COR-L47 (cell line): ENCODE results near the gene RUSF1.
A peak's percentile ranks its signal among the peaks of the same experiment; 100 is the strongest.

Experiments
- DNase-seq: peaks from one replicate; lab custom pipeline; 2025; lab: John Stamatoyannopoulos, UW

RUSF1 gene

DNA sequence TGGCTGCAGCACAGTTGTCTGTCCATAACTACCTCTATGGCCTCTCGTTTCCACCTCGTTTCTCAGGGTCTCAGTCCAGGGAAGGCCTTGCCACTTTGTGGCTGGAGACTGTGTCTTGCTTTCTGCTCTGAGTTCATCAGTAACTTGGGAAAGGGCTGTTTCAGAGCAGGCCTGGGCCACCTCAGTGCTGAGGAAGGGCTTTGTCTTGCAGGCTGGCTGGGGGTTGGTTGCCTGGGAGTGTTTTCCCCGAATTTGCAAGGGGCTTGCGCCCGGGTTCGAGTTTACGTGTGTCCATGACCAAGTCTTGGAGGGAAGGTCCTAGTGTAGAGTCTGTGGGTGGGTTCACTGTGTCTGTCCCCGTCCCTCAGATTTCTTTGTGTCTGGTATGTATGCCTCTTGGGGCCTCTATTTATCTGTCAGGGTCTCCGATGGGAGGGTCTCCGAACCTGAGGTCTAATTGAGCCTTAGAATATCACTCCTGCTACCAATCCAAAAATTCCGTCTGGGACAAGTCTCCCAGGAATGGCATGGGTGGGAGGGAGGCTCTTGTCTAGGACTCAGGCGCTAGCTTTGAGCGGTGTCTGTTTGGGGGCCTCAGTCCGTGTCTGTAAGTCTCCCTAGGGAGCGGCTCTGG, 36.8 kb downstream of the RUSF1 start:
- no peak for DNase-seq

DNA sequence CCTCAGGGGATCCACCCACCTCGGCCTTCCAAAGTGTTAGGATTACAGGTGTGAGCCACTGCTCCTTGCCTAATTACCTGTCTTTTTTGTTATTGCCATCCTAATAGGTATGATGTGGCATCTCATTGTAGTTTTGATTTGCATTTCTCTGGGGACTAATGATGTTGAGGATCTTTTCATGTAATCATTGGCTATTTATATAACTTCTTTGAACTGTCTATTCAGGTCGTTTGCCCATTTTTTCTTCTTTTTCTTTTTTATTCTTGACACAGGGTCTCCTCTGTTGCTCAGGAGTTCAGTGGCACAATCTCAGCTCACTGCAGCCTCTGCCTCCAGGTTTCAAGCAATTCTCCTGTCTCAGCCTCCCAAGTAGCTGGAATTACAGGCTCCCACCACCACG, 37.6 kb downstream of the RUSF1 start:
- DNase-seq = no peak

- no peak for DNase-seq
These were observed 40.3 kb downstream of the RUSF1 start for GRCh38 chr16:31467858-31468257.

DNA sequence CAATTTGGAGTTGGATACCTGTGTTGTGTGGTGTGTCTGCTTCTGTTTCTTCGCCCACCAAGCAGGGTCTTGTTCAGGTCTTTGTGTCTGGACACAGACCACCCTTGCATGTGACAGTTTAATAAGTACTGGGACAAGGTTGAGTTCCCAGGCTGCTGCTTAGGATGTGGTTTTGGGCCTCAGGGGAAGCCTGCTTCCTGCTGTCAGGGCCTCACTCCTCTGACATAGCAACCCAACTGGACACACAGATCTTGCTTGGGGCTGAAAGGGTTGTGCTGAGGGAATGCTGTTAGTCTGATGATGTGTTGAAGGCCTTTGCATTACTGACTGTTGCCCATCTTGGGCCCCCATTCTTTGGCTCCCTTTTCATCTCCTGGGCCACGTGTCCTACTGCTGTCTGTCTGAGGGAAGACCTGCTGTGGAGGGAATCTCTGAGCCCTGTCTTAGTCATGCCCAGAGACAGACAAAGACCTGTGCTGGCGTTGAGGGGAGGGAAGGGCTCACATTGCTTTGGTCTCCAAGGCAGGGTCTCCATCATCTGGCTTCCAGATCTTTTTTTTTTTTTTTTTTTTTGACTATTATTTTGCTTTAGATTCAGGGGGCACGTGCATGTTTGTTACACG, 40.9 kb downstream of the RUSF1 start:
- no peak for DNase-seq

GRCh38 chr16:31466381-31466841, 41.8 kb downstream of the RUSF1 start:
- DNase-seq = no peak

DNA sequence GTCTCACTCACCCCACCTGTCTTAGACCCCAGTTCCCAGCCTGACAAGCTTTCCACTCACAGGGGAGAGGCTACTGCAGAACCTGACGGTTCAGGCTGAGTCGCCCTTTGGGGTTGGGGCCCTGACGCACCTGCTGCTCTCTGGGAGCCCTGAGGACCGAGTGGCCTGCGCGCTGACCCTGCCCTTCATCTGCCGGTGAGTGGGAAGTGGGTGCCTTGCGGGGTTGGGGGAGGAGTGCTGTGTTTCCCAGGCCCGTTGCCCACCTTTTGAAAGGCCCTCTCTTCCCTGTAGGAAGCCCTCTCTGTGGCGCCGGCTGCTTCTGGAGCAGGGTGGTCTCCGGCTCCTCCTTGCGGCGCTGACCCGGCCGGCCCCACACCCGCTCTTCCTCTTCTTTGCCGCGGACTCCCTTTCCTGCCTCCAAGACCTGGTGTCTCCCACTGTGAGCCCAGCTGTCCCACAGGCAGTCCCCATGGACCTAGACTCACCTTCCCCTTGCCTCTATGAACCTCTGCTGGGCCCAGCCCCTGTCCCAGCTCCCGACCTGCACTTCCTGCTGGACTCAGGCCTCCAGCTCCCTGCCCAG, 42.3 kb downstream of the RUSF1 start:
- DNase-seq = no peak

DNA sequence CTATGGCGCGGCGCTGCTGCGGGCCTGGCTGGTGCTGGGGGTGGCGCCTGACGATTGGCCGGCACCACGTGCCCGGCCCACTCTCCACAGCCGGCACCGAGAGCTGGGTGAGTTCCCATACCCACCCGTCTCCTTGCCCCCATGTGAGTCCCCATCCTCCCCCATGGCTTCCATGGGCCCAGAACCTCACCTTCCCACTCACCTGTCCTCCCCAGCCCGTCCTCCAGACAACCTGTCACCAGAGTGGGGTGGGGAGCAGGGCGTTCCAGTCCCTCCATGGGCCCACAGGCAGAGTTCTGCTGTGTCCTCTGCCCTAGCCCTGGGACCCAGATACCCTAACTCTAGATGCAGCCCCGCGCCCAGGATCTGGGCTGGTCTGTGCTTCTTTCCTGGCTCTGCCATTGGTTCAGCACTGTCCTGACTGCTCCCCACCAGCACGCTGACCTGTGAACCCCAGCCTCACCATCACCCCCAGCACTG, 43.4 kb downstream of the RUSF1 start:
- DNase-seq = no peak

GRCh38 chr16:31464348-31464769, 43.8 kb downstream of the RUSF1 start:
- no peak for DNase-seq

- DNase-seq = no peak
These were observed 46.0 kb downstream of the RUSF1 start for GRCh38 chr16:31461921-31462804.

DNA sequence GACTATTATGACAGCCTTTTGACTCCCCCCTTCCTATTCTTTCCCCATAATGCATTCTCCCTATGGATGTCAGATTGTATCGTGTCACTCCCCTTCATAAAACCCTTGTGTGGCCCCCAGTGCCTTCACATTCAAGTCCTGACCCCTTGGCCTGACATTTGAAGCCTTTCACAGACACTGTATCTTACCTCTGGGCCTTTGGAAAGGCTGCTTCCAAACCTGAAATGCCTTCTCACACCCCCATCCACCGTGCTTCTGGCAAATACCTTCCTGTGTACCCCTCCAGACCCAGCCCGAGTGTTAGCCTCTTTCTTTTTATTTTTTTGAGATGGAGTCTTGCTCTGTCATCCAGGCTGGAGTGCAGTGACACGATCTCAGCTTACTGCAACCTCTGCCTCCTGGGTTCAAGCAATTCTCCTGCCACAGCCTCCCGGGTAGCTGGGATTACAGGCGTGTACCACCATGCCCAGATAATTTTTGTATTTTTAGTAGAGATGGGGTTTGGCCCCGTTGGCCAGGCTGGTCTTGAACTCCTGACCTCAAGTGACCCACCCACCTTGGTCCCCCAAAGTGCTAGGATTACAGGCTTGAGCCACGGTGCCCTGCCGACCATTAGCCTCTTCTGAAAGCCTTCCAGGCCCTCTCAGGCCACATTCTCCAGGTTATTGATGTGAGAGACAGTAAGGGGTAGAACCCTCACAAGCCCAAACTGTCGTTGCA, 46.8 kb downstream of the RUSF1 start:
- no peak for DNase-seq

GRCh38 chr16:31460582-31461002, 47.6 kb downstream of the RUSF1 start:
- no peak for DNase-seq

DNA sequence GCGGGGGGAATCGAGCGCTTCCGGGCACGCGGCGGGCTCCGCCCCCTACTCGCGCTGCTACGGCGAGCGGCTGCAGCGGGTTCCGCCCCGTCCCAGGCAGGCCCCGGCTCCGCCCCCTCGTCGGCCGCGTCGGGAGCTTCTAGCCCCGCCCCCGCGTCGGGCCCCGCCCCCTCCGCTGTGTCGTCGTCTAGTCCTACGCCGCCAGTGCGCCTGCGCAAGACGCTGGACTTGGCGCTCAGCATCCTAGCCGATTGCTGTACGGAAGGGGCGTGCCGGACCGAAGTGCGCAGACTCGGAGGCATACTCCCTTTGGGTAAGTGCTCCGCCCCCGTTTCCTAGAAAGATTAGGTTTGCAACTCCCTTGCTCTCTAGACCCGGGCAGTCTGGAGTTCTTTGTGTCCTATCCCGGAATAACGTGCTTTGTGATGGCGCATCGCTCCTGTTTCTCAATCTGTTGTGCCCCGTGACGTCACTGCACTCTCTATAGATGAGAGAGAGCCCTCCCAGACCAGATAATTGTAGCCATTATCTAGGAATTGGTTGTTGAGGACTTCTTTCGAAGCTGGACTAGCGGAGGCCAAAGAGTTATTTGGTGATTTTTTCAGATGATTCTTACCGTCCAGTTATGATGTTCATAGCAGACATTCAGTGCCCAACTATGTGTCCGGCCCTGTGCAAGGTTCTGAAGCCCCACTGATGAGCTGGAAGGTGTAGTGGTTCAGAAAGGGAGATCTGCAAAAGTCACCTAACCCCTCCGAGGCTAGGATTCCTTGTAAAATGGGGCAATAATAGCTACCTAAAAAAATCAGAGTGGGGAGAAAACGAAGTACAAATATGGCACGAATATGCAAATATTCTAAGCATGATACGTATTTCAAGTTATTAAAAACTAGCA, 48.3 kb downstream of the RUSF1 start:
- peak; percentile 99 for DNase-seq

DNA sequence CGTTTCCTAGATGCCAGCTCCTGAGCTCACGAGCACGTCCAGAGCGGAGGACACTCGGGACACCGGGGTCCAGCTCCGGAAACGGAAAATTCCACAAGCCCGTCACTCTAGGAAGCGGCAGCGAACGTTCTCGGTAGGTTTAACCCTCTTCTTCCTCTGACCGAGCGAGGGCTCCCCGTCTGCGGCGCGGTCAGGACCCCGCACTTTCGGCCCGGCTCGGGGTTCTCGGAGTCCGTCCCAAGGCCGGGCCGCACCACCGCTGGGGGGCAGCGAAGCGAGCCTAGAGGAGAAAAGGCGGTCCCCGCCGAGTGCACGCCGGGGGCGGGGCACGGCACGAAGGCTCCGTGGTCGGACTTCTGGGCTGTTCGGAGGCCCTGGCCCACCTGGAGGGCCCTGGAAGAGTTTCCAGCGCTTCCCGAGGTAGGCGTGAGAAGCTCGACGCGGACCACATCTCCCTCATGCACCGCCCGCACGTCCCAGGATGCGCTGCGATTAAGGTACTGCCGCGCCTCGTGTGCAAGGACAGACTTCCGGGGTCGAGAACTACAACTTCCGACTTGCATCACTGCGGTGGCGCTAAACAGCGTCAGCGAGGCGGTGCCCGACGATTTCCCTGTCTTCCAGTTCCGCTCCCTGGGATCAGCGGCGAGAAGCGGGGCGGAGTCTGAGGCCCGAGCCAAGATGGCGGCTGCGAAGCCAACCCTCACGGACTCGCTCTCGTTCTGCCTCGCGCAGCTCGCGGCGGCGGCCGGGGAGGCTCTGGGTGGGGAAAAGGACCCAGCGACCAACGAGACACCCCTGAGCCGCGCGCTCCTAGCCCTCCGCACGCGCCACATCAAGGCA, 49.1 kb downstream of the RUSF1 start, which contains the start of gene ARMC5:
Gene ARMC5 (plus strand): TSS at position 658 of the 843 bp plus-strand sequence. CDS start 24 bp downstream, at position 682.
- peak; percentile 98 for DNase-seq

DNA sequence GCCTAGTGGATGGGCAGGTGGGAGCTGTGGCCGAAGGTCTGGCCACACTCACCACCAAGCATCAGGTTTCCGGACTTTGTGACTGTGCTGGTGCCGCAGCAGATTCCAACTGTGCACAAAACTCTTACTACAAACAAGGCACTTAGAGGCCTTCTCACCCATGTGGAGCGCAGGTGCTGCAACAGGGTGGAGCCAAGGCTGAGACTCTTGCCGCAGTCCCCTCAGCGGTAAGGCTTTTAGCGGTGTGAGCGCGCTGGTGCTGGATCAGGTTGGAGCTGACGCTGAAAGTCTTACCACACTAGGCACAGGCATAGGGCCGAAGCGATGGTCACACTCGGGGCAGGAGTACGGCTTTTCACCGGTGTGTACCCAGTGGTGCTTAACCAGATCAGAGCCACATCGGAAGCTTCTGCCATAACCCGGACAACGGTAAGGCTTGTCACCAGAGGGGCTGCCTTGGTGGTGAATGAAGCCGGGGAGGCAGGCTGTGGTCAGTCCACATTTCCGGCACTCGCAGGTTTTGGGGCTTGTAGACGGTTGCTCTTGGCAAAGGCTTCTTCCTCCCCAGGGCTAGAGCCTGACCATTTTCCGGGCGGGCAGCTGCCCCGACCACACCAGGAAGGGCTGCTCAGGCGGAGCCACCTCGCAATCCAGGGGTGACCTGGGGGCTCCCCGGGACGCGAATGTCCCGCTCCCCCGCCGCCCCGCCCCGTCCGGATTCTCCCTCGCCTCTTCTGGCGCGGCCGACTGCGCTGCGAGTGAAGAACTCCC, 49.9 kb downstream of the RUSF1 start:
- peak; percentile 64 for DNase-seq

DNA sequence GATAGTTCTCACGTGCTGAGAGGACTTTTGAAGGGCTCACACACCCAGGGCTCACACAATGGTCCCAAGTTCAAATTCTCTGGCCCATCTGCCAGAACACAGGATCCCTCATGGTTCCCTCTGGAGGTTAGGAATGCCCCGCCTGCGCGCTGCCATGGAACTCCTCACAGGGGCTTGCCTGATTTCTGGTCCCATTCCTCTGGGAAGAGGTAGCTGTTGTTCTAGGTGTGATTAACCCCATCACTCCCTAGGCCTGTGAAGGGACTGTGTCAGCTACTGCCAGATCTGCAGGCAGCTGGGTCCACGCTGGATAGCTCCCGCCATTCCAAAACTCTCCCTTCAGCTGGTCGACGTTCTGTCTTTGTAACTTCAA, 51.2 kb downstream of the RUSF1 start:
- no peak for DNase-seq

- DNase-seq = no peak
These were observed 52.4 kb downstream of the RUSF1 start for GRCh38 chr16:31455601-31456314.

DNA sequence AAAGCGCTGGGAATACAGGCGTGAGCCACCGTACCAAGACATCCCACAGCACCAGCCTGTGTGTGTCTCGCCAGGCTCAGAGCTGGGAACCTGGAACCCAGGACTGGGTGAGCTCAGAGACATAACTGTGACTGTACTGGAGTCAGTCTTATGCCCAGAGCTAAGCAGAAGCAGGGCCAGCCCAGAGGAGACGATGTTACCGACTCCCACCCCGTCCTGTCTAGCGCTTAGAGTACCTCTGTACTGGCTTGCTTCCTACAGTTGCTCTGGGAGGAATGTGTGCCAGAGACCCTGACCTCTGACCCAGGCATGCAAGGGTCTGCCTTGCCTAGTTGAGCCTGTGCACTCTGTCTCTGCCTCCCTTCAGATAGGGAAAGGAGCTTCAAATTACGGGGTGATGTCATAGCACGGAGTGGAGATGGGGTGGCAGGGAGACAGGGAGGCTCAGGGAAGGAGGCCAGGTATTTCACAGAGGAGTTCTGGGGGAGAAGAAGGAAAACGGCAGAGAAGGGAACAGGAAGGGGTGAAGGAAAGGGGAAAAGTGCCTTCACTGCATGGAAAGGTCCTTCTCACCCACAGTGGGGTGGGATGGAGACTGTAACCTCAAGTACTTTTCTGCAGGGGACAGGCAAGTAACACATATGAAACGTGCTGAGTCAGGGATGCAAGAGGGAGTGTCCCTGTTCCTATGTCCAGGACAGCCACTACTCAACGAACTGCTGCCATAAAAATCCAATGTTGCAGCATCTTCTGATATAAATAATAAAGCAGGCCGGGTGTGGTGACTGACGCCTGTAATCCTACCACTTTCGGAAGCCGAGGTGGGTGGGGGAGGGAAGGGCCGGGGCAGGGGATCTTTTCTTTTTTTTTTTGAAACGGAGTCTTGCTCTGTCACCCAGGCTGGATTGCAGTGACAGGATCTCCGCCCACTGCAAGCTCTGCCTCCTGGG, 54.7 kb downstream of the RUSF1 start:
- no peak for DNase-seq
